Glutamatergic neuron (in vitro differentiated cells): ENCODE data around the gene NRG3. TPM values are rescaled to one million over a fixed set of nuclear protein-coding genes. Genes with fewer than 3 reads are reported as not detected.

ENCODE experiments used
- DNase-seq: peaks from one replicate; pipeline ENCODE4 v3.0.0; 2022
- H3K27ac Mint-ChIP-seq: one replicate; pipeline ENCODE4 v1.8.0; 2020; ENCODE audit warnings: mild to moderate bottlenecking, mixed read lengths, inconsistent platforms; ENCODE audit not compliant: unreplicated experiment
- H3K27me3 Mint-ChIP-seq: one replicate; pipeline ENCODE4 v1.8.0; 2020; ENCODE audit warnings: mild to moderate bottlenecking, moderate library complexity, mixed read lengths, inconsistent platforms; ENCODE audit not compliant: unreplicated experiment
- H3K36me3 Mint-ChIP-seq: one replicate; pipeline ENCODE4 v1.8.0; 2020; ENCODE audit warnings: mild to moderate bottlenecking, mixed read lengths, inconsistent platforms; ENCODE audit not compliant: unreplicated experiment
- H3K4me1 Mint-ChIP-seq: one replicate; pipeline ENCODE4 v1.8.0; 2020; ENCODE audit warnings: mild to moderate bottlenecking, low read depth, mixed read lengths, inconsistent platforms; ENCODE audit not compliant: unreplicated experiment
- H3K4me3 Mint-ChIP-seq: one replicate; pipeline ENCODE4 v1.8.0; 2020; ENCODE audit warnings: mild to moderate bottlenecking, mixed read lengths, inconsistent platforms; ENCODE audit not compliant: unreplicated experiment
- H3K9me3 Mint-ChIP-seq: one replicate; pipeline ENCODE4 v1.8.0; 2020; ENCODE audit warnings: mild to moderate bottlenecking, moderate library complexity, mixed read lengths, inconsistent platforms; ENCODE audit not compliant: unreplicated experiment
- total RNA-seq: library from RNA; stranded (reverse); fragmentation: NEBNext Ultra II Directional; extraction: Animal tissue kit (Norgen Biotek cat#: 25700); gene quantifications from one replicate; pipeline ENCODE4 v1.2.1, GENCODE V29; 2021; ENCODE audit not compliant: unreplicated experiment
- TF ChIP-seq, protein P1 (sequence below): fragments of 200-600 bp; sonication (generic); IDR thresholded peaks from one replicate; pipeline ENCODE4 v1.5.0; 2021; ENCODE audit not compliant: partially characterized antibody, unreplicated experiment

Gene NRG3
- total RNA-seq, 1 donor from 2014 or later, result 3.2 TPM

DNA sequence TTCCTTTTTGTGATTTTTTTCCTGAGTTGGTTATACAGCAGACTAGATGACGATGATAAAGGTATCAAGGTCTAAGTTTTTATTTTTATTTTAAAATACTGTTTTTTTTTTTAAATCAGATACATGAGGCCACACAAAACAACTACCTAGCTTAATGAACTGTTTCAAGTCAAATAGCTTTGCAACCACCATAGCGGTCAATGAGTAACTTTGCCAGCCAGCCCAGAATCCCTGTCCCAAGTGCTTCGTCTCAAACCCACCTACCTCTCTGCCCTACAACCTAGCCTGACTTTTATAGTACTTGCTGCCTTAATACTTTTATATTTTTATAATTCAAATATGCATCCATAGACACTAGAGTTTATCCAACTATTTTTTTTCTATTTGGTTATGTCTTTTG, 676.5 kb downstream of the NRG3 start:
- no peaks in the 10 kb centered on the region for H3K36me3 Mint-ChIP-seq
- no peak for DNase-seq
- H3K27ac Mint-ChIP-seq, result no peak overlapping the region
- TF ChIP-seq, protein P1, sequence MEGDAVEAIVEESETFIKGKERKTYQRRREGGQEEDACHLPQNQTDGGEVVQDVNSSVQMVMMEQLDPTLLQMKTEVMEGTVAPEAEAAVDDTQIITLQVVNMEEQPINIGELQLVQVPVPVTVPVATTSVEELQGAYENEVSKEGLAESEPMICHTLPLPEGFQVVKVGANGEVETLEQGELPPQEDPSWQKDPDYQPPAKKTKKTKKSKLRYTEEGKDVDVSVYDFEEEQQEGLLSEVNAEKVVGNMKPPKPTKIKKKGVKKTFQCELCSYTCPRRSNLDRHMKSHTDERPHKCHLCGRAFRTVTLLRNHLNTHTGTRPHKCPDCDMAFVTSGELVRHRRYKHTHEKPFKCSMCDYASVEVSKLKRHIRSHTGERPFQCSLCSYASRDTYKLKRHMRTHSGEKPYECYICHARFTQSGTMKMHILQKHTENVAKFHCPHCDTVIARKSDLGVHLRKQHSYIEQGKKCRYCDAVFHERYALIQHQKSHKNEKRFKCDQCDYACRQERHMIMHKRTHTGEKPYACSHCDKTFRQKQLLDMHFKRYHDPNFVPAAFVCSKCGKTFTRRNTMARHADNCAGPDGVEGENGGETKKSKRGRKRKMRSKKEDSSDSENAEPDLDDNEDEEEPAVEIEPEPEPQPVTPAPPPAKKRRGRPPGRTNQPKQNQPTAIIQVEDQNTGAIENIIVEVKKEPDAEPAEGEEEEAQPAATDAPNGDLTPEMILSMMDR, result no peak
- H3K4me1 Mint-ChIP-seq, result peaks cover 6% of the 10 kb centered on the region
- H3K4me3 Mint-ChIP-seq, result no peak overlapping the region
- peaks cover 6% of the 10 kb centered on the region for H3K27me3 Mint-ChIP-seq
- H3K9me3 Mint-ChIP-seq, result no peaks in the 10 kb centered on the region

DNA sequence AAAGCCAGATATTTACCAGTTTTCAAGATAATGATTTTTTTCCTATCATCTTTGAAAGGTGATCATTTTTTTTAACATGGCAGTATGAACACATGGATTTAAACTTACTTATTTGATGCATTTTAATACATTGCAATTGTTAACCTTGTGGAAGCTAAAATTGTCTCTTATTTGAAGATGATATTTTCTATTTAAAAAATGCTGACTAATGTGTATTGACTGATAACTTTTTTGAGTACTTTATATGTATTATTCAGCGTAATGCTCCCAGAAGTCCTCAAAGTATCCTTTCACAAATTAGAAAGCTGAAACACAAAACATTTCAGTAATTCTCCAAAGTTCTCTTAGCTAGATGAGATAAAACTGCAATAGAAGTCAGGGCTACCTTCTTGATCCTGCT, 677.3 kb downstream of the NRG3 start:
- Mint-ChIP-seq H3K9me3 (no peaks in the 10 kb centered on the region), H3K27ac (no peak overlapping the region), H3K4me1 (peaks cover 6% of the 10 kb centered on the region), H3K27me3 (peaks cover 6% of the 10 kb centered on the region), H3K36me3 (no peaks in the 10 kb centered on the region), H3K4me3 (no peak overlapping the region)
- TF ChIP-seq, protein P1, result no peak
- no peak for DNase-seq

DNA sequence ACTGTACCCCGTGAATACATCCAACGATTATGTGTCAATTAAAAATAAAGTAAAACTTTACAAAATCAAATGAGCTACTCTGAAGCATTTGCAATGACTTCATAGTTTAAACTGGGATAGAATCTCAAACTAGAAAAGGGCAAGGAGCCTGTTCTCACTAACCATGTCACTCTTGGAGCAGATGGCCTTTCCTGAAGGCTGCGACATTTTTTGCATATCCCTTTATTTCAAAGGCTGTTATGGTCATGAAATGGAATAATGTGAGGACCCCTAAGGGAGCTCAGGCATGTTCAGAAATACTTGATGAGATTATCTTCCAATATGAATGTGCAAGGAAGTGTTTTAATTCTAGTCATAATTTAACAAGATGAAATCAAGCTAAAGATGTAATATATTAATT, 679.4 kb downstream of the NRG3 start:
- TF ChIP-seq, protein P1, result no peak
- Mint-ChIP-seq H3K27ac (no peak overlapping the region), H3K4me1 (peaks cover 6% of the 10 kb centered on the region), H3K4me3 (no peak overlapping the region), H3K36me3 (no peaks in the 10 kb centered on the region), H3K9me3 (no peaks in the 10 kb centered on the region), H3K27me3 (peaks cover 4% of the 10 kb centered on the region)
- no peak for DNase-seq

DNA sequence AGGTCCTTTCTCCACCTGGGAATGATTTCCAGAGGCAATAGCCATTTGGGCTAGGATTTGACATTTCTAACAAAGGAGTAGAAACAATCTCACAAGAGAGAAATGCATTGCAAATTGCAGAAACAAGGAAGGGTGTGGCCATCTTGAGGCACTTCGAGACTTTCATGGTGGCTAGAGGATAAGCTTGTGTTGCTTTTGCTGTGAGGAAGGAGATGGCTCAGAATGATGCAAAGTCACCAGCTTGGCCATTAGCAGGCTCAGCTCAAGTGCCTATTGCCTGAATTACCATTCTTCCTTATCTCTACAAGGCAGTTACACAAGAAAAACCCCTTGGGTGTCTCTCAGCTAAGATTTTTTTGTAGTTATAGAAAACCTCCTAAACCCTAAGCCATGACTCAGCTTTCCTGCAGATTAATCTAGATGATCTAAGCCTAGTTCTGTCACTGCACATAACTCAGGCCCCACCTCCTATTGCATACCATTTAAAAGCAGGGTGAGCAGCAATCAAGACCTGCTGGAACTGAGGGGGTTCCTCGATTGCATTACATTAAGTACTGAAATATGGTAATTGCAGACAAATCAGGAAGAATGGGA, 683.1 kb downstream of the NRG3 start:
- TF ChIP-seq, protein P1, result no peak
- Mint-ChIP-seq H3K4me1 (peaks cover 2% of the 10 kb centered on the region), H3K4me3 (no peak overlapping the region), H3K36me3 (no peaks in the 10 kb centered on the region), H3K9me3 (no peaks in the 10 kb centered on the region), H3K27me3 (no peaks in the 10 kb centered on the region), H3K27ac (no peak overlapping the region)
- DNase-seq, result no peak

DNA sequence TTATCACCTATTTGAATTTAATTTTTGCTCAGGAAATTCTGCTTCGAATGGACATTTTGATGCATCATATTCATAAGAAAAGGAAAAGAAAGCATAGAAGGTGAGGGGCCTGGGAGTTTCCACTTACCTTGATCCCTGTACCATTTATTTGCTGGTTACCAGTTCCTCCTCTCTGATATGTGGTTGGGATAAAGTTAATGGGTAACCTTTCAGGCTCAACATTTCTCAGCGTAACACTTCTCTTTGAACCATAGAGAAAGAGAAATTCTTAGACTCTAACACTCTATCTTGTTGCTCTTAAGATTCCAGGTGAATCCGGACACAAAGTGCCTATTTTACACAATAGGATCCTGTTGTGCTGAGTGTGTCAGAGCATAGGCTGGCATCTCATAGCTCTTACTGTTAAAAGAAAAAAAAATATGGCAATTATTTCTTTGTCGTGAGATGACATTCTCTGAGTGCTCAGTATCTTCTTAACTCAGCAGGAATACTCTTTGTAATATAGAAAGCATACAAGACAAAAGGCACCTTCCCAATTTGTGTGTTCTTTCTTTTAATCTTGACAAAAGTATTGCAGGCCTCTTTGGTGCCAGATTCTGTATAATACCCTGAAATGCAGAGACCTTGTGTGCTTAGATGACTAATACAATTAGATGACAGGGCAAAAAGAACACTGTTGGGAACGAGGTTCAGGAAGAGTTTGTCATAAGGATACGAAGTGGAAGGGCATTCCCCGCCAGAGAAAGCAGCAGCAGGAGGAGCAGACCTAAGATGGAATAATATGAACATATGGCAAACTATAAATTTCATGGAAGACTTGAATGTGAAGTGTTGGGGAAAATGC, 689.6 kb downstream of the NRG3 start:
- Mint-ChIP-seq H3K9me3 (no peaks in the 10 kb centered on the region), H3K27ac (no peak overlapping the region), H3K36me3 (no peaks in the 10 kb centered on the region), H3K4me1 (no peaks in the 10 kb centered on the region), H3K4me3 (no peak overlapping the region), H3K27me3 (no peaks in the 10 kb centered on the region)
- TF ChIP-seq, protein P1, result no peak
- no peak for DNase-seq
